Osteoblast (primary cell): ENCODE data around the gene PLXNA2. TPM values are rescaled to one million over a fixed set of nuclear protein-coding genes. Genes with fewer than 3 reads are reported as not detected.
A peak's percentile ranks its signal among the peaks of the same experiment; 100 is the strongest.

Experiments
- DNase-seq: peaks from one replicate; pipeline ENCODE4 v3.0.0; 2011; ENCODE audit warnings: low spot score, mixed read lengths; ENCODE audit not compliant: insufficient read length; ENCODE audit errors: missing footprints
- H2AFZ ChIP-seq: 2 replicates; pipeline ENCODE4 v1.6.0; 2011; ENCODE audit warnings: mild to moderate bottlenecking, low read length
- H3K27ac ChIP-seq: 2 replicates; pipeline ENCODE4 v1.5.1; 2011; ENCODE audit warnings: mild to moderate bottlenecking, low read depth, low read length, moderate library complexity
- H3K27me3 ChIP-seq: 2 replicates; pipeline ENCODE4 v1.6.0; 2012; ENCODE audit warnings: mild to moderate bottlenecking, control low read depth, inconsistent platforms, low read length, moderate library complexity; ENCODE audit not compliant: insufficient read depth
- H3K36me3 ChIP-seq: 2 replicates; pipeline ENCODE4 v1.5.1; 2011; ENCODE audit warnings: mild to moderate bottlenecking, low read length, control low read depth, moderate library complexity; ENCODE audit not compliant: insufficient read depth
- H3K4me1 ChIP-seq: 2 replicates; pipeline ENCODE4 v1.5.1; 2011; ENCODE audit warnings: mild to moderate bottlenecking, low read length, control low read depth, moderate library complexity; ENCODE audit not compliant: insufficient read depth
- H3K4me2 ChIP-seq: 2 replicates; pipeline ENCODE4 v1.6.0; 2011; ENCODE audit warnings: mild to moderate bottlenecking, low read length; ENCODE audit not compliant: insufficient read depth
- H3K4me3 ChIP-seq: fragments of 200-600 bp; sonication (generic); 3 replicates; pipeline ENCODE4 v1.5.1; 2012; ENCODE audit warnings: mild to moderate bottlenecking, low read length, inconsistent platforms; ENCODE audit not compliant: insufficient read depth
- H3K79me2 ChIP-seq: 2 replicates; pipeline ENCODE4 v1.6.0; 2012; ENCODE audit warnings: mild to moderate bottlenecking, low read length, control low read depth, inconsistent platforms; ENCODE audit not compliant: insufficient read depth
- H3K9me3 ChIP-seq: 2 replicates; pipeline ENCODE4 v1.5.1; 2011; ENCODE audit warnings: low read depth, low read length, control low read depth
- H4K20me1 ChIP-seq: 2 replicates; pipeline ENCODE4 v1.6.0; 2012; ENCODE audit warnings: mild to moderate bottlenecking, low read length, control low read depth; ENCODE audit not compliant: insufficient read depth
- total RNA-seq: library from RNA; depleted of rRNA; stranded (reverse); fragments of >200 nt; gene quantifications from 2 replicates; pipeline ENCODE4 v1.2.3, GENCODE V29; 2012
- TF ChIP-seq, protein P1 (sequence below): IDR thresholded peaks from 2 replicates; pipeline ENCODE4 v1.5.1; 2011; ENCODE audit warnings: mild to moderate bottlenecking, low read depth, low read length, moderate library complexity; ENCODE audit errors: extremely low read depth

Gene PLXNA2
- total RNA-seq, 1 donor, result 3.3 TPM

DNA sequence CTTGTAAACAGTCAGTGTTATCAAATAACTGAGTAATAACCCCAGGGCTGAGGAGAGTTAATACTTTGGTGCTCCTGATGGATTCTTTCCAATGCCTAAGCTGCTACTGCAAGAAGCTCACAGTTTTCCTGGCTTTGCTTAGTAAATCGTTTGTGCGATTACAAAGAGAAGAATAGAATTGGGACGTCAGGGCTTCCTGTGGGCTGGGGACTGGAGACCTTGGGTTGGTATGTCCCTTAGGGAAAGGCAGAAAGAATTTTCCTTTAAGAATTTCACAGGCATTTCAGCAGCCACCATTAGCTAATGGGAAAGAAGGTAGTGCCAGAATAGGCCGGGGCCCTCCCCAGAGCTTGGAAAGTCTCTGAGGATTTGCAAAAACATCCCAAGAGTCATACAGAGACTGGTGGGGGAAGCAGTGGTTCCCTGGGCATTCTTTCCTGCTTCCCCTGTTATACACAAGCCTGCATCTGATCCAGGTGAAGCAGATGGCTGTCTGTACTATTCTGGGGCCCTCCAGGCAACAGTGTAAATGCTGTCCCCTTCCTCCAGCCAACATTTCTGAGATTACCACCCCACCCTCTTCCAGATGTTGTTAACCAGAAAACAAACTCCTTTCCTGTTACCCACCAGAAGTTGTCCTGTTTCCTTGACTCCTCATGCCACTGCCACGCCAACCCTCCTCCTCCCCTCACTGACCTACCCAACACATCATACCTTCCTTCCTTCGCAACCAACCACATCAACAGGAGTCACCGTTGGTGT lies 40.2 kb downstream of the PLXNA2 start:
- H4K20me1 ChIP-seq, result no peaks in the 10 kb centered on the region
- H2AFZ ChIP-seq, result no peak overlapping the region
- H3K79me2 ChIP-seq, result no peaks in the 10 kb centered on the region
- H3K4me3 ChIP-seq, result no peak overlapping the region
- TF ChIP-seq, protein P1, sequence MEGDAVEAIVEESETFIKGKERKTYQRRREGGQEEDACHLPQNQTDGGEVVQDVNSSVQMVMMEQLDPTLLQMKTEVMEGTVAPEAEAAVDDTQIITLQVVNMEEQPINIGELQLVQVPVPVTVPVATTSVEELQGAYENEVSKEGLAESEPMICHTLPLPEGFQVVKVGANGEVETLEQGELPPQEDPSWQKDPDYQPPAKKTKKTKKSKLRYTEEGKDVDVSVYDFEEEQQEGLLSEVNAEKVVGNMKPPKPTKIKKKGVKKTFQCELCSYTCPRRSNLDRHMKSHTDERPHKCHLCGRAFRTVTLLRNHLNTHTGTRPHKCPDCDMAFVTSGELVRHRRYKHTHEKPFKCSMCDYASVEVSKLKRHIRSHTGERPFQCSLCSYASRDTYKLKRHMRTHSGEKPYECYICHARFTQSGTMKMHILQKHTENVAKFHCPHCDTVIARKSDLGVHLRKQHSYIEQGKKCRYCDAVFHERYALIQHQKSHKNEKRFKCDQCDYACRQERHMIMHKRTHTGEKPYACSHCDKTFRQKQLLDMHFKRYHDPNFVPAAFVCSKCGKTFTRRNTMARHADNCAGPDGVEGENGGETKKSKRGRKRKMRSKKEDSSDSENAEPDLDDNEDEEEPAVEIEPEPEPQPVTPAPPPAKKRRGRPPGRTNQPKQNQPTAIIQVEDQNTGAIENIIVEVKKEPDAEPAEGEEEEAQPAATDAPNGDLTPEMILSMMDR, result no peak
- H3K36me3 ChIP-seq, result no peaks in the 10 kb centered on the region
- peak overlapping the region; percentile 47 for H3K27ac ChIP-seq
- H3K4me2 ChIP-seq, result peak overlapping the region; percentile 62
- no peak for DNase-seq
- no peaks in the 10 kb centered on the region for H3K9me3 ChIP-seq
- peaks cover 50% of the 10 kb centered on the region for H3K4me1 ChIP-seq
- H3K27me3 ChIP-seq, result no peaks in the 10 kb centered on the region

DNA sequence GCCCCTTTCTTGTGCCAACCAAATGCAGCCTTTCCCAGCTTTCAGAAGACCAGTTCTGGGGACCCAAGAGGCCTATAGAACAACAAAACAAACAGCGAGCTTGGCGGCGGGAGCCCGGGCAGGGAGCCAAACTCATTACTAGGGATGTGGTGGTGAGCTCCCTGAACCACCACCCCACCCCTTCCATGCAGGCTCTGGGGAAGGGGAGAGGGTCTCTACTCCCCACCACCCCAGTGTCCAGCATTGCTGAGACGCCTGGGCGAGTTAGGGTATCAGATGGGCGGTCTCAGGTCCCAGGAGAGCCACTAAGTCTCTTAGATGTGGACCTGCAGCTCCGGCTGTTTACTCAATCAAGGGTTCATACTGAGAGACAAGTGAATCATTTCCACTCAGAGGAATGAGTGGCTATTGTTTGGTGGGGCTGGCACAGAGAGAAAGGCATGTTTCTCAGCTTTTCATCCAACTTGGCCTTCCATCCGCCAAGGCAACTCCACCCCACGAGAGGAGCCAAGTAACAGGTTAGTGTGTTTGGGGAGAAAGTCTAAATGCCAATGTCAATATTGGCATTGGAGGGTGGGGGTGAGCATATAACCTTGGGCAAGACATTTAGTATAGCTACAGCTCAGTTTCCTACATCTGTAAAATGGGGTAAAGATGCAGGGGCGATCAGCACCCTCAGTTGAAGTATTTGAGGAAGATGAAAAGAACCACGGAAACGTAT lies 40.9 kb downstream of the PLXNA2 start:
- H3K27ac ChIP-seq, result peak overlapping the region; percentile 47
- TF ChIP-seq, protein P1, result no peak
- no peak for DNase-seq

DNA sequence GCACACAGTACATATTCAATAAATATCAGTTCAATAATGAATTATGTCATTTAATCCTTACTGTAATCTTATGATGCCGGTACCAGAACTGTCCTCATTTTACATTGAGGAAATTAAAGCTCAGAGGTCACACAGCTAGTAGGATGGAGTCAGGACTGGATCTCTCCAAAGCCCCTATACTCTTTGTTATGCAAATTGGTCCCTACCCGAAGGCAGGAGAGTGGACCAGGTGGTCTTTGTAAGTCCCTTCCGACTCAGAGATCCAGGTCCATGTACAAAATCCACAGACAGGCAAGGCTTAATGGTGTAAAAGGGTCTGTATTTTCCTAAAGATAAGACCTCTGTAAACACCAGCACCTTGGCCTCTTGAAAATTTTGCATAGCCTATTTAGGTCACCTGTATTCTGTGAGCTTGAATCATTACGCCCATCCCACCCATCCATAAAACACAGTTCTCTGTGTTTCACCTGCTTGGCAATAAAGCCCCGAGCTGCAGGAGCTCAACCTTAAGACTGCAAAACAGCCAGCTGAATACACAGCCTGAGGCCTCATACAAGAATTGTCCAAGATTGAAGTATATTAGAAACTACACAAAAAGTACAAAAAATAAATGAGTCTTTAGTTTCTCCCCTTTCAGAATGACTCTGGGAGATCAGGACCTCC lies 41.7 kb downstream of the PLXNA2 start:
- DNase-seq, result no peak
- no peak overlapping the region for H2AFZ ChIP-seq

More for the DNA sequence above, 40.9 kb downstream of the PLXNA2 start:
- peak overlapping the region; percentile 9 for H3K4me3 ChIP-seq
- no peak overlapping the region for H2AFZ ChIP-seq
- no peaks in the 10 kb centered on the region for H3K9me3 ChIP-seq
- H4K20me1 ChIP-seq, result no peaks in the 10 kb centered on the region
- no peaks in the 10 kb centered on the region for H3K27me3 ChIP-seq
- no peaks in the 10 kb centered on the region for H3K79me2 ChIP-seq
- no peaks in the 10 kb centered on the region for H3K36me3 ChIP-seq
- peaks cover 49% of the 10 kb centered on the region for H3K4me1 ChIP-seq
- H3K4me2 ChIP-seq, result peak overlapping the region; percentile 62

More for the DNA sequence above, 41.7 kb downstream of the PLXNA2 start:
- Histone ChIP-seq H3K27me3 (no peaks in the 10 kb centered on the region), H3K4me3 (no peak overlapping the region), H3K9me3 (no peaks in the 10 kb centered on the region), H3K79me2 (no peaks in the 10 kb centered on the region), H4K20me1 (no peaks in the 10 kb centered on the region), H3K4me1 (peaks cover 42% of the 10 kb centered on the region), H3K27ac (peak overlapping the region; percentile 47), H3K4me2 (peak overlapping the region; percentile 62), H3K36me3 (no peaks in the 10 kb centered on the region)
- TF ChIP-seq, protein P1, result no peak
